Measurements from ENCODE around the gene AKR7A3. TPM values are rescaled to one million over a fixed set of nuclear protein-coding genes. Genes with fewer than 3 reads are reported as not detected.

The AKR7A3 gene
- total RNA-seq: 2.1 TPM

DNA sequence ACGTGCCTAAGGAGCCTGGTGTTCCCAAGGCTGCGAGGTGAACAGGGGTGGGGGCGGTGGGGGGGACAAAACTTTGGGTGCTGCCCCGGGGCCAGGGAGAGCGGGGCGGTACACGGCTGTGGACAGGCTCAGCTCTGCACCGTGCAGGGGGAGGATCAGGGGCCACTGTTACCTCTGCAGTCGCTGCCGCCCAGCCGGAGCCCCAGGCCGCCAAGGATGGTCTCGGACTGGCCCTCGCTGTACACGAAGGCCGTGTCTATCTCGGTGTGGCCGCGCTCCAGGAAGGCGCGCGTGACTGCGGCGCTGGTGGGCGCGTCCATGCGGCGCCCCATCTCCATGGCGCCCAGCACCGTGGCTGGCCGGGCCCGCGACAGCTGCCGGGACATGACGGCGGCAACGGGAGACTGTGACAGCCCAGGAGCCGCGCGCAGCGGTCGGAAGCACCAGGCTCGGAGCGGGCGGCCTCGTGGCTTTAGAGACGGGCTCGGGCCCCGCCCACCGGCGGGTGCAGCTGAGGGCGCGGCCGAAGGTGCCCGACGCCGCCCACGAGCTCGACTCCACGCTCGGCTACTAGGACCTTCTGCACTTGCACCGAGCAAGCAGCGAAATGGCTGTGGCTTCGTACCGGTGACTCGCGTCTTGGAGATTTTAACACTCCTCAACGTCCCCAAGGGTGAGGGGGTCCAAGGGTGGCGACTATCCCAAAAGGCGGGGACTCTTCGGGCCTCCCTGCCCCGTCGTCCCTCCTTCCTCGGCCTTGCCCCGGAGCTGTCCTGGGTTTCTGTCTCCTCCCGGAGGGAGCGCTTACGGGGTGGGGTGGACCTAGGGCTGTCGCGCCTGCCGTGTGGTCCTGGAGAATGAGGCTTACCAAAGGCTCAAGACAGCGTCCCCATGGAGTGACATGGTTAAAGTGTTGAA is at the start of gene AKR7A3:
Gene AKR7A3 (minus strand): TSS at position 447 of the 918 bp plus-strand sequence. CDS start 61 bp downstream, at position 386.

DNA sequence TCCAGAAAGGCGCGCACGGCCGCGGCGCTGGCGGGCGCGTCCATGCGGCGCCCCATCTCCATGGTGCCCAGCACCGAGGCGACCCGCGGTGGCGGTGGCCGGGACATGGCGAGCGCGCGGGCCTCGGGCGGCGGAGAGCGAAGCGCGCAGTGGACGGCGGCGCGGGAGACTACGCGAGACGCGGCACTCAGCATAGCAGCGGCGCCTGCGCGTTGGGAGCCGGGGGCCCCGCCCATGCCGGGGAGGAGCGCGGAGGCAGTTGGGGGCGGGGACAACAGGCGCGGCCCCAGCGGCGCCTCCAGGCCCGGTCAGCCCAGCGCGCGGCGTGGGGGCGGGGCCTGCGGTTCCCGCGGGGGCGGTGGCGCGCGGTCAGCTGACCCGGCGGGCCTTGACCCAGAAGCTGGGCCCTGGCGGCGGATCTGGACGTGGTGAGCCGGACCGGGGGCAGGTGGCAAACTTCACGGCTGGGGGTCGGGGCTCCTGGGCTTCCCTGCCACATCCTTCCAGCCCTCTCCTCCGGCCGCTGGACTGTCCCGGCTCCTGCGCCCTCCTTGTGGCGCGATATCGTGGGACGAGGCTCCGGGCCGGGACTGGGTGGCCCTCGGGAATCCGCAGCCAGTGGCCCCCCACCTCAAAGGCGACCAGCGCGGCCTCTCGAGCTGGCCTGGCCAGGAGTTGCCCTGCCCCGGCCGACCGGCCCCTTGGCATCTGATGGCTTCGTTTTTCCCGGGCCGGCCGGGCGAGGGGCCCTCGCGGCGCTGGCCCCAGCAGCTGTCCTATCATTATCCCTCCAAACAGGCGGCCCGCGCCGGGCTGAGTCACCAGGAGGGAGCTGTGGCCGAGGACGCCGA is 23.6 kb upstream of the AKR7A3 start, which contains the start of the genes AKR7A2 and SLC66A1:
Gene AKR7A2 (minus strand): TSS at position 214 of the 851 bp plus-strand sequence. CDS start 20 bp downstream, at position 194.
Gene SLC66A1 (plus strand): TSS at position 396 of the 851 bp plus-strand sequence. CDS start 5,352 bp downstream, outside the sequence.

DNA sequence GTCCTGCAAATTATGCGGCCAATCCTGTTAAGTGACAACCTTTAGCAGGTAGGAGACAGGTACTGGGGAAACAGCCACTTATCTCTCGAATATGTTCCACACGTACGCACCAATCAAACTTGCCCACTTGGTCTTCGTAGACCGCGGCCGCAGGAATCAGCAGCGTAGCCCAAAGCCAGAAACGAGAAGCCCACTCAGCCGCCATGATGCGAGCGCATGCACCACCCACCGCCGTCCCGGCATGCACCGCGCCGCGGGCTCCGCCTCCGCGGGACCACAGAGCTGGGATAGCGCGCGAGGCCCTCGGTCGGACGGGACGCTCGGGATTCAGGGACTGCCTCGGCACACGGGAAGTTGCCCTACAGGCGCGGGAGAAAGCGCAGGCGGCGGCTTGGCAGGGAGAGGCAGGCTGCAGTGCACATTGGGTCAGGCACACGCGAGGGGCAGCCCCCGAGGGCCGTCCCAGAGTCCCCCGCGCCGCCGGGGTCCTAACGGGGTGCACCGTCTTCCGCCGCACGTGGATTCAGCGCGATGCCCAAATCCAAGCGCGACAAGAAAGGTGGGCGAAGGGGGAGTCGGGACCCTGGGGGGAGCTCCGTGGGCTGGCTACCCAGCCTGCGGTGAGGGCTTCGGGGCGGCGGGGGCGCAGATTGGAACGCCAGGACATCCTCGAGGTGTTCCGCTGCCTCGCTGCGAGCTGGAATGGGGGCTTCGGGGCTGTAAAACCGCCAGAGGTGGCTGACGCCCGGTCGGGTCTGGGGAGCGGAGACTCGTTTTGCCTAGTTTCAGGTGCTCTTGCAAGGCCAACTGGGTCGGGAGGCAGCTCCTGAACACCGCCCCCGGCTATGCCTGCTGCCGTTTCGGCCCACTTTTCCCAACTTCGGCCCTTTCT is 37.0 kb downstream of the AKR7A3 start, which contains the start of the genes EMC1 and MRTO4:
Gene EMC1 (minus strand): TSS at position 220 of the 892 bp plus-strand sequence. CDS start 15 bp downstream, at position 205.
Gene MRTO4 (plus strand): TSS at position 501 of the 892 bp plus-strand sequence. CDS start 31 bp downstream, at position 532.

Small RNA genes lying within 50 kb of the gene (small RNA-seq; reads per million reads assigned to genes)
- not detected for gene RNU6-1099P

Other genes with a start within 250 kb of the AKR7A3 start
- gene UBR4, start 78.5 kb downstream of the AKR7A3 start, total RNA-seq: 125 TPM
- 87.9 TPM for gene EMC1, start 37.2 kb downstream of the AKR7A3 start, total RNA-seq
- 33.2 TPM for gene MRTO4, start 37.0 kb downstream of the AKR7A3 start, total RNA-seq
- 38.3 TPM for gene AKR7A2, start 23.4 kb upstream of the AKR7A3 start, total RNA-seq
- 16.8 TPM for gene SLC66A1, start 23.6 kb upstream of the AKR7A3 start, total RNA-seq
- 77.3 TPM for gene CAPZB, start 196.8 kb upstream of the AKR7A3 start, total RNA-seq